ENCODE results near the gene RELA.

- TF ChIP-seq CTCF (tag by site-specific recombination; IDR thresholded peaks at IDR 0.05), result no peak
- TF ChIP-seq ZNF623 (tag by site-specific recombination; IDR thresholded peaks at IDR 0.05), result no peak
- no peak for TF ChIP-seq ZNF280D (tag by site-specific recombination; IDR thresholded peaks at IDR 0.05)
- TF ChIP-seq ZNF416 (tag by site-specific recombination; IDR thresholded peaks at IDR 0.05), result no peak
- no peak for TF ChIP-seq SP3 (tag by site-specific recombination; IDR thresholded peaks at IDR 0.05)
Observed at GRCh38 chr11:65637032-65637557, 25.6 kb downstream of the RELA start.

Data from HEK293 (cell line).